Cardiac muscle cell (in vitro differentiated cells and primary cell): ENCODE data around the gene TMTC1. TPM values are rescaled to one million over a fixed set of nuclear protein-coding genes. Genes with fewer than 3 reads are reported as not detected.

Experiments used
- DNase-seq, 2 donors: peaks; one replicate each; pipeline versions ENCODE4 v3.0.0 to v3.0.0-alpha.2; 2010 to 2017; ENCODE audit warnings: low read depth in 1 of 2, low spot score in 1 of 2
- H3K27ac ChIP-seq: fragments of 200-600 bp; sonication (generic); 2 replicates; pipeline ENCODE4 v1.5.1; 2016
- H3K27me3 ChIP-seq: fragments of 200-600 bp; sonication (generic); 2 replicates; pipeline ENCODE4 v1.6.0; 2016; ENCODE audit warnings: control low read depth
- H3K36me3 ChIP-seq: fragments of 200-600 bp; sonication (generic); 2 replicates; pipeline ENCODE4 v1.5.1; 2016; ENCODE audit warnings: control low read depth
- H3K4me1 ChIP-seq: fragments of 200-600 bp; sonication (generic); 2 replicates; pipeline ENCODE4 v1.8.1; 2017; ENCODE audit warnings: low read depth, mild to moderate bottlenecking, mixed run types
- H3K4me3 ChIP-seq: fragments of 200-600 bp; sonication (generic); 2 replicates; pipeline ENCODE4 v1.5.1; 2016; ENCODE audit warnings: mild to moderate bottlenecking
- H3K9me3 ChIP-seq: fragments of 200-600 bp; sonication (generic); 2 replicates; pipeline ENCODE4 v1.5.1; 2017; ENCODE audit warnings: low read depth, mild to moderate bottlenecking, control low read depth
- polyA plus RNA-seq: library from polyadenylated mRNA; unstranded; fragments of >200 nt; fragmentation: Nextera tagmentation; extraction: Ambion mirVana; gene quantifications from 2 replicates; pipeline ENCODE4 v1.2.1, GENCODE V29; 2016
- total RNA-seq: library from RNA; depleted of rRNA; stranded (reverse); fragments of >200 nt; gene quantifications from 2 replicates; pipeline ENCODE4 v1.2.3, GENCODE V29; 2016
- TF ChIP-seq, protein P1 (sequence below): IDR thresholded peaks from 2 replicates; pipeline ENCODE4 v1.5.1; 2012; ENCODE audit warnings: low read depth, mild to moderate bottlenecking, low read length

Gene TMTC1
- total and polyA plus RNA-seq, 2 experiments from 2014 or later, result 16.0 to 25.3 TPM

DNA sequence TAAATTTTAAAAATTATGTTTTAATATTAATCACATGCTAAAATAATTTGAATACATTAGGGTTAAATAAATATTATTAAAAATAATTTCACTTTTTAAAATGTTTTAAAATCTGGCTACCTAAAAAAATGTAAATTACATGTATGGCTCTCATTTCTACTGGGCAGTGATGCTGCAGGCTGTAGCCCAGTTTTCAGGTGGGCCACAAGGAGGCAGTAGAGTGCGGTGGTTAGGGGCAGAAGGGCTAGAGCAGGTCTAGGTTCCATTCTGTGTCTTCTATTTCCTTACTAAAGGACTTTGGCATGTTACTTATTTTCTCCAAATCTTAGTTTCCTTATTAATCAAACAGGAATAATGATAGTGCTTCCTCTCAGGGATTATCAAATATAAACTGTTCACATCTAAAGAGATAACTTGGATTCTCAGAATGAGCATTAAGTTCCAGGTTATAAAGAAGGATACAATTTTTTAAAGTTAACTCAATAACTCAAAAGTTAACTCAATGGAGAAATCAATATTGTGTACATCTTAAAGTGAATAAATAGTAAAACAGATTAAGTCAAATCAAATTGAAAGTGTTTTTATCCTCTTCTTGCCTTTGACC lies 231.3 kb downstream of the TMTC1 start:
- H3K4me1 ChIP-seq, result no peaks in the 10 kb centered on the region

DNA sequence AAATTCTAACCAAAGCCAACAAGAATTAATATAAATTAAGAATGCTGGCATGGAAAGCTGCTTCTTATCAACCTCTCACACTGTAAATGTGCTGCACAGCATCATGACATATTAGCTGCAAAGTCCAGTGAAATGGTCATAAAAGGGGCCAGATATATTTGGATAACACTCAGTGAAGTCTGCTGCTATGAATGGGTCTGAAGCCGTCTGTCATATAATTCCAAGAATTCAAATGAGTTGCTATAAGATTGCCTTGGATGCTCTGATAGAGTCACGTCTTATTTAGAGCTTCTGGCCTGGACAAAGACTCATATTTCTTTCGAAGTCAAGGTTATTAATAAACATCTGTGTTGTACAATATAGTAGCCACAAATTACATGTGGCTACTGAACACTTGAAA lies 231.9 kb downstream of the TMTC1 start:
- H3K4me3 ChIP-seq, result no peak overlapping the region
- H3K9me3 ChIP-seq, result no peaks in the 10 kb centered on the region
- no peaks in the 10 kb centered on the region for H3K4me1 ChIP-seq
- H3K27ac ChIP-seq, result no peak overlapping the region
- TF ChIP-seq, protein P1, sequence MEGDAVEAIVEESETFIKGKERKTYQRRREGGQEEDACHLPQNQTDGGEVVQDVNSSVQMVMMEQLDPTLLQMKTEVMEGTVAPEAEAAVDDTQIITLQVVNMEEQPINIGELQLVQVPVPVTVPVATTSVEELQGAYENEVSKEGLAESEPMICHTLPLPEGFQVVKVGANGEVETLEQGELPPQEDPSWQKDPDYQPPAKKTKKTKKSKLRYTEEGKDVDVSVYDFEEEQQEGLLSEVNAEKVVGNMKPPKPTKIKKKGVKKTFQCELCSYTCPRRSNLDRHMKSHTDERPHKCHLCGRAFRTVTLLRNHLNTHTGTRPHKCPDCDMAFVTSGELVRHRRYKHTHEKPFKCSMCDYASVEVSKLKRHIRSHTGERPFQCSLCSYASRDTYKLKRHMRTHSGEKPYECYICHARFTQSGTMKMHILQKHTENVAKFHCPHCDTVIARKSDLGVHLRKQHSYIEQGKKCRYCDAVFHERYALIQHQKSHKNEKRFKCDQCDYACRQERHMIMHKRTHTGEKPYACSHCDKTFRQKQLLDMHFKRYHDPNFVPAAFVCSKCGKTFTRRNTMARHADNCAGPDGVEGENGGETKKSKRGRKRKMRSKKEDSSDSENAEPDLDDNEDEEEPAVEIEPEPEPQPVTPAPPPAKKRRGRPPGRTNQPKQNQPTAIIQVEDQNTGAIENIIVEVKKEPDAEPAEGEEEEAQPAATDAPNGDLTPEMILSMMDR, result no peak
- no peaks in the 10 kb centered on the region for H3K36me3 ChIP-seq
- no peaks in the 10 kb centered on the region for H3K27me3 ChIP-seq
- DNase-seq, result no peak

More for the DNA sequence above, 231.3 kb downstream of the TMTC1 start:
- DNase-seq, result peak; percentile 74 to 79
- Histone ChIP-seq H3K4me3 (no peak overlapping the region), H3K27ac (no peak overlapping the region), H3K27me3 (no peaks in the 10 kb centered on the region), H3K36me3 (no peaks in the 10 kb centered on the region), H3K9me3 (no peaks in the 10 kb centered on the region)
- TF ChIP-seq, protein P1, result peak; percentile 99

DNA sequence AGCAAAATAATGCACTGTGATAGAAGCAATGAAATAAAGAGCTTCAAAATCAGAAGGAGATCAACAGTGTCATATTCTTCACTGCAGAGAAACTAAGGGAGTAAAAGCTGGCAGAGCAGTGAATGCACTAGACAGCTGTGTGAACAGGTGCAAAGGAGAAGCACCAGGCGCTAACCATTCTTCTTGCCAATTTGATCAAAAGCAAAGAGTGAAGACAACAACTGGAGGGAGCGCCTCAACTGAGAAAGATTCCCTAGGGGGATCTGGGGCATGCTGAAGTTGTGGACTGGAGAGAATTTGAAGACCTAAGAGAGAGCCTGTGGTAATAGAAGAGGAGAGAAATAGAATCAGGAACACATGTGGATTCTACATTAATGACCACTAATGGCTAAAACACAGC lies 235.9 kb downstream of the TMTC1 start:
- H3K4me1 ChIP-seq, result no peaks in the 10 kb centered on the region
- H3K36me3 ChIP-seq, result no peaks in the 10 kb centered on the region
- no peak overlapping the region for H3K4me3 ChIP-seq
- no peak for DNase-seq
- TF ChIP-seq, protein P1, result no peak
- H3K27me3 ChIP-seq, result no peaks in the 10 kb centered on the region
- no peaks in the 10 kb centered on the region for H3K9me3 ChIP-seq
- no peak overlapping the region for H3K27ac ChIP-seq

DNA sequence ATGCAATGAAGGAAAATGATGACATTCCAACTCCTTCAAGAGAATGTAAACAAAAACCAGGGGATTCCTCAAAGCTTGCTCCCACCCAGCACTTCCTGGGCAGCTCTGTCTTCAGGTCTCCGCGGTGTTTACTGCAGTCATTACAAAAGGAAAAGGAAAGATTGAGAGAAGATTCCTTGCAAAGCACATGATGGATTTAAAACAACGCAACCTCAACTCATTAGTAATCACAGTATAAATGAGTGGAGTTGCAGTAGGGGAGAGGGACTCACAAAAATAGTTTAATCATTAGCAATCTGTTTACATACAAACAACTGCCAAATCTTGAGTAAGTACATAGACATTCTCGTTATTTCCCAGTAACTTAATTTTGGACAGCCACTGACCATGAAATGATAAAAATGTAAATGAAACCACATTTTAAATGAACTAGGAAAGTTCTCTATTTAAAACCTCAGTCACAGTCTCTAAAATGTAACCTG lies 236.6 kb downstream of the TMTC1 start:
- TF ChIP-seq, protein P1, result no peak
- no peaks in the 10 kb centered on the region for H3K4me1 ChIP-seq
- DNase-seq, result peak in 1 of 2 donors; percentile 19
- no peak overlapping the region for H3K27ac ChIP-seq
- no peaks in the 10 kb centered on the region for H3K9me3 ChIP-seq
- no peaks in the 10 kb centered on the region for H3K36me3 ChIP-seq
- H3K27me3 ChIP-seq, result no peaks in the 10 kb centered on the region
- no peak overlapping the region for H3K4me3 ChIP-seq

DNA sequence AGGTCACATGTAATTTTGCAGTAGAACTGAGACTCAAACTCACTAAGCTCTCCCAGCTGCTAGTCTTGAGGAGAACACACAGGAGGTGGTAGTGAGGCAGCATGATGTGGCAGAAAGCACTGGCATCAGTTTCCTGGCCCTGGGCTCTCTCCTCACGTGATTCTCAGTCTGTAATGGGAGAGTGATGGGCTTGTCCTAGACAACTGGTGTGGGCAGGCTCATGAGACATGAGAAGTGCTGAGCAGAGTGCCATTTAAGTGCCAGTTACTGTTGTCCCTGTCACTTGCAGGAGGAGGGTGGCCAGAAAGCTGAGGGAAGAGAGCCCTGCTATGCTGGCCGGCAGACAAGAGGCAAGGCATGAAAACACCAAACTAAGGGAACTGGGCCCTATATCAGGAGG lies 237.7 kb downstream of the TMTC1 start:
- no peaks in the 10 kb centered on the region for H3K27me3 ChIP-seq
- DNase-seq, result no peak
- no peak overlapping the region for H3K4me3 ChIP-seq
- H3K4me1 ChIP-seq, result no peaks in the 10 kb centered on the region
- no peaks in the 10 kb centered on the region for H3K36me3 ChIP-seq
- TF ChIP-seq, protein P1, result no peak
- H3K9me3 ChIP-seq, result no peaks in the 10 kb centered on the region
- H3K27ac ChIP-seq, result no peak overlapping the region
